Gastrocnemius medialis (tissue), 4 donors: ENCODE results near the gene CHID1.
A peak's percentile ranks its signal among the peaks of the same experiment; 100 is the strongest.

Experiments used
- CTCF ChIP-seq, 5 experiments: fragments of 450-650 bp in 3 of 5; fragments of 200-600 bp in 2 of 5; sonication (generic) in 2 of 5; IDR thresholded peaks in 4 of 5; conservative IDR thresholded peaks in 1 of 5; 1 replicate in 4 of 5; 2 replicates in 1 of 5; pipeline ENCODE4 v1.5.1; 2016 to 2019; ENCODE audit warnings: antibody characterized with exemption in 5 of 5, mild to moderate bottlenecking in 3 of 5, moderate library complexity in 3 of 5
- POLR2A ChIP-seq, 2 donors: fragments of 450-650 bp; IDR thresholded peaks; one replicate each; pipeline ENCODE4 v1.6.1; 2017; ENCODE audit warnings: antibody characterized with exemption in 2 of 2, mild to moderate bottlenecking in 2 of 2, moderate library complexity in 2 of 2

DNA sequence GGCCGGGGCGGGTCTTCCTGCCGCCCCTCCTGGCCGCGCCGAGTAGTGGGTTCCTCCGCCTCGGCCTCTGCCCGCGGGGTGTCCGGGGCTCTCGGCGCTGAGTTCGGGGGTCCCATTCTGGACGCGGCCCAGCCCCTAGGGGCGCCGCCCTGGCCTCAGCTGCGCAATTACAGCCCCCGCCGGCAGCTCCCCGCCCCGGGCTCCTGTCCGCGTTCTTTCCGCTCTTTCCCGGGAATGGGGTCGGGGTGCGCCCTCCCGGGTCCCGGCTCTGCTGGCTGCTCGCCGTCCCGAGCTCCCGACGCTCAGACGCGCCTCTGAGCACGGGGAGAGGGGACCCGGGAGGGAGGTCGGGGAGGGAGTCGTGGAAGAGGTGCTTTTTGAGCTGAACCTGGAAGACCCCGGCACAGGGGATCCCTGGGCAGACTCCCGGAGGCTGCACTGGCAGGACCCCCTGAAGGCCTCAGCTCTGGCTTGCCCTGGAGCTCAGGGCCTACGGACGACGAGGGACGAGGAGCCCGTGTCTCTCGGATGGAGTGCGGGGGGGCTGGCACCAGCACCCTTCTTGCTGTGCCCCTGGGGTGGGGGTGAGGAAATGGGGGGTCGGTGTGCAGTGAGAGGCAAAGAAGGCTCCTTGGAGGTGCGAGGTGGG, 67.4 kb downstream of the CHID1 start:
- TF ChIP-seq CTCF (IDR thresholded peaks at IDR 0.05 in 4 of 5, conservative IDR thresholded peaks at IDR 0.05 in 1 of 5), result peak in 2 of 5 experiments; percentile 21 to 23
- TF ChIP-seq POLR2A (IDR thresholded peaks at IDR 0.05), result no peak
